ENCODE results near the gene PTPRN2. TPM values are rescaled to one million over a fixed set of nuclear protein-coding genes. Genes with fewer than 3 reads are reported as not detected.
"Not testable (repeated sequence)": the region's sequence is repeated elsewhere in the genome, so short reads cannot be mapped to it uniquely, and the experiment has no call there.

The PTPRN2 gene
- total RNA-seq, 1 donor from 2014 or later = 1.2 TPM

DNA sequence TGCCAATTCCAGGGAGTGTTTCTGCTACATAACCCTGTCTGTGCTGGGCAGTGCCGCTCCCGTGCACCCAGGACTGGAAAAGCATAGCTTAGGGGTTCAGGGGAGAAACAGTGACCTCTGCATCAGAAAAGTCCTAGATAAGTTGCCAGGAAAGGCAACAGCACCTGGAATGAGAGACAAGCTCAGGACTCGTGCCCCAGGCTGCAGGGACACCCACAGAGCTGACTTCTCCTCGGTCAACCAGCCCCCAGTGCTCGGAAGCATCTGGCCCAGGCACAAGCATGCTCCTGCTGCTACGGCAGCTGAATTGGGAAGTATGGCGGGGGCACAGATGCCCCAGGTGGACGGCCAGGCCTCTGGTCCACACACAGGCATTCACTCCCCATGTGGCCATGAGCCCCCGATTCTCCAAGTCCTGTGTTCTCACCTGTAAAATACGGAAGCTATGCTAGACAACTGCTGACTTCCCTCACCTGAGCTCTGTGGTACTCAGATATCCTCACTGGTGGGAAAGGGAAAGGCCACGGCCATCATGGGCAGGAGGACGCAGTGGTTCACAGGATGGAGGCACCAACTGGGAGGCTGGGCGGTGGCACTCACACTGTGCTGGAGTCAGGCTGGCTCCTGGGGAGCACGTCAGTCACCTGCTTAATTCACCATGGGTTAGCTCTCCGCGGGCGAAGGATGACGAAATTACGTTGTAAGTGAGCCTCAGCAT, 220.5 kb downstream of the PTPRN2 start:
- DNase-seq (ENCODE audit: low read depth) = no peak

DNA sequence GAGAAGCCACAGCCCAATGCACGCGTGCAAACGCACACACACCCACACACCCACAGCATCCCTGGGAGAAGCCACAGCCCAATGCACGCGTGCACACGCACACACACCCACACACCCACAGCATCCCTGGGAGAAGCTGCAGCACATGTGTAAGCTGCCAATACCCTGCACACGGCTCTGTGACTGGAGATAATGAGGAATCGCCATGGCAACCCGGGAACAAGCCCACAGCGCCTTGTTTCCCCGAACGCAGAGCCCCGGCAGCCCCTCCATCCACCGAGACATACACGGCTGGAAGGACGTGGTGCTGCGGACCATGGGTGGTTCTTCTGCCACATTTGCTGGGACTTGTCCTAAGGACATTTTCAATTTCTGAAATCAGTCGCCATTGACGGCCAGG, 221.3 kb downstream of the PTPRN2 start:
- DNase-seq (ENCODE audit: low read depth) = no peak

DNA sequence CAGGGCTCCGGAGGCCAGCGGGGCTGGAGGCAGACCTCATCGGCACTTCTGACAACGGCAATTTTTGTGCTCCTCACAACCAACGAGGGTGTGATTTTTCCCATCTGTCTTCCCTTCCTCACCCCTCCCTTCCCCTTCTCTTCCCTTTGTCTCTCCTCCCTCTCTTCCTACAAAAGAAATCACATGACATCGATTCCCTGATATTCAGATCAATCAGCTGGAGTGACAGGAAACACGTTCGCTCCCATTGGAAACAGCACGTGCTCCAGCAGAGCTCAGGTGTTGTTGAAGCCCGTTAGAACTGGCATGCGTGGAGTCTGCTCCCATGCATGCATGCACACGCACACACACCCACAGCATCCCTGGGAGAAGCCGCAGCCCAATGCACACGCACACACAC, 222.4 kb downstream of the PTPRN2 start:
- no peak for DNase-seq (ENCODE audit: low read depth)

DNA sequence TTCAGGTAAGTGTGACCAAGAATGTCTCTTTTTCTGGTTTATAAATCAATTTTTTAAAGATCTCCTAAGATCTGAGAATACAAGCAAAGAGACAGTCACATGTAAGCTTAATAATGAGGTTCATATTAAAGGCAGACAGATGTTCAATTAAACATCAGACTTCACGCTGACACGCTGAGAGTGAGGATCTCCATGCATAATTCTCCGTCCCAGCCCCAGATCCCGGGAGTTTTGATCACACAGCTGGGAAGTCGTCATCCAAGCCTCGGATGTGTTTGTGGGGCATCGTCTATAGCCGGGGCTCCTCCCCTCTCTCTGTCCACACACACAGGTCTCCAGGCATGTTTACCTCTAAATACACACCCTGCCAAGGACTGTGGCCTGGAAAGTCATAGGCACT, 223.2 kb downstream of the PTPRN2 start:
- DNase-seq (ENCODE audit: low read depth) = no peak

DNA sequence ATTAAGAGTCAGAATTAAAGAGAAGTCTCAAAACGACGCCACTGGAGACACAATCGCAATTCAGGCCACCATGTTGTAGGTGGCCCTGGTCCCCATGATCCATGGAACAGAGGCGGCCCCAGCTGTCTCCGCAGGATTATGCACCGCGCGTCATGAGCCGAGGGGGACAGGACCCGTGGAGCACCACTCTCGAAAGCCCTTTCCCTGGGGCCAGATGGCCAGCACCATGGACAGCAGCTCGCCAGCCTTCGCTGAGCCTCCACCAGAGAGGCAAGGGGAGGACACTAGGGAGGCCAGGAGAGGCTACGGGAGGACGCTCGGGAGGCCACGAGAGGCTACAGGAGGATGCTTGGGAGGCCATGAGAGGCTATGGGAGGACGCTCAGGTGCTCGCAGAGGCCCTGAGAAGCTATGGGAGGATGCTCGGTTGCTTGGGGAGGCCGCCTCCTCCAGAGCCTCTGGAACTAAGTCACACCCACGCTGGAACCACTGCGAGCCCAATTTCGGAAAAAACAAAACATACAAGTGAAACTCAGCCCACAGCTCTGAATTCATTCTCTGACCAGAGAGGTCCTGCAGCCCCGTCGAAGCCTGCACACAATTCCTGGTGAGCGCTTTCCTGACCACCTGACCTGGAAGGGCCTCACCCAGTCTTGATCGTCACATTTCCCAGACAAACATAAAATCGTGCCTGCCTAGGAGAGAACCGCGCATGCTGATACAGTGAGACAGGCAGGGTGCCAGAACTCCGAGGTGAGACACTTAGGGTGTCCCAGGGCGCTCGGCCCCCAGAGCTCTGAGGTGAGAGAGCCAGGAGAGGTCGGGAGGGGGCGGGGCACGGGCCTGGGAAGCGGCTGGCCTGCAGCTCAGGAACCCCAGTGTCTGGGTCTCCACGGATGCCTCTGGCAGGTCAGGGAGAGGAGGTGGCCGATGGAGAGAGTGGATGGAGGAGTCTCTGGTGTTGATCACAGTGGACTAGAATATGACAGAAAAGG, 224.4 kb downstream of the PTPRN2 start:
- no peak for DNase-seq (ENCODE audit: low read depth)

DNA sequence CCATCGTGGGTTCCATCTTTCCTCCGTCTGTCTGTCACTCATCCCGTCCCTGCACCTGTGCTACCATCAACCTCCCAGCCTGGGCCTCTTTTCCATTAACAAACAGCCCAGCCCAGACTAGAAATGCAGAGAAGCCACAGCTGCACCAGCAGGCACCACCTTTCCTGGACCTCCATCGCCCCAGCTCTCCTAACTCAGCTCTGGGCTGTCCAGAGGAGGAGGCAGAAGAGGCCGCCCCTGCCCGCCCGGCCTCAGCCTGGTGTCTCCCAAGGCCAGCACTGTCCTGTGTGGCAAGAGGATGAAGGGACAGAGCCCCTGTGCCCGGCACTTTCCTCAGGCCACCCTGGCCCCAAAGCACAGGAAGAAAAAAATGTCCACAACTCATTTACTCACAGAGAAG, 225.6 kb downstream of the PTPRN2 start:
- no peak for DNase-seq (ENCODE audit: low read depth)

DNA sequence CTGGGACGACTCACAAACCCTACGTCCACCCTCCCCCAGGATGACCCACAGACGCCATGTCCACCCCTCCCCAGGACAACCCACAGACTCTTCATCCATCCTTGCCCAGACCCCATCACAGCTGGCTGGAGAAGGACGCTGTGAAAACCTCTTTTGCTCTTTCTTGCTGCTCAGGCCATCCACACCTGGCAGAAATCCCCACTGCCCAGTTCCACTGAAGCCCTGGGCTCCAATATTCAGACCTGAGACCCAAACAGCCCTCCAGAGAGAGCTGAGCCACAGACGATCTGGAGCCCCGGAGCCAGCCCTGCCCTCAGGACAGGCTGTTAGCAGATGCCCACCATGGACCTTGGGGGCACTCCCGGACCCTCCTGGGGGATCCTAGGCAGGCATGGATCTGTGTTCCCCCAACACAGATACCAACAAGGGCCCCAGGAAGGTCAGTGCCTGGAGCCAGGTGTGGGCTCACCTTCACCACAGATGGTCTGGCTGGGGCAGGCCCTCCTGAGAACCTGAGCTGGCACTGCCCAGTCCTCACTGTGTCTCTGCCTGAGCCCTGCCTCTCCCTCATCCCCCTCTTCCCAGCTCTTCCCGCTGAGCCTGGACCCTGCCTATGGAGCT, 226.2 kb downstream of the PTPRN2 start:
- no peak for DNase-seq (ENCODE audit: low read depth)

DNA sequence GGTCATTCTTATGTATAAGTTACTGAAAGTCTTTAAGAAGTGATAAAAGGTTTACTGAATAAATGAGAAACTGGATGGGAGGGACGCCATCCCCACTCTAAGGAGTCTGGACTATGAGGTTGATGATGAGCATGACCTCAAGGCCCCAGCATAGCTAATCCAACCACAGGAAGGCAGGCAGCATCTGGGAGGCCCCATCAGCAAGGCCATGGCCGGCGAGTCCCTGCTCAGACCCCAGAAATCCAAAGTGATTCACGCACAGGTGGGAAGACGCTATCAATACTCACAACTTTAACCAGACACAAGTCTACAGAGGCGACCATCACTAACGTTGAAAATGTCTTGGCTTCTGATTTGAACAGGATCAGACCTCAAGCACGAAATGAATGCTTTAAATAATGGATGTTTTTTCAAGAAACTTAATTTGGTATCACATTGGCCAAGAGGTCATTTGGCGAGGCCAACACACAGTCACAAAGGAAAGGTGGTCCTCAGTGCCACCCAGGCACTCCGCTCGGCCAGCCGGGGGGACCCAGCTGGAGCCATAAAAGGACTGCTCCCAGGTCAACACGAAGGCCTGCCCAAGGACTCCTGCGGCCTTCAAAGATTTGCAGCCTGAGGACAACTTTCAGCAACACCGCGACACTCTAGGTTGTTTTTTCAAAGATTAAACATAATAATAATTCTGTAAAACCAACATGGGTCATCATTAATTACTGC, 228.5 kb downstream of the PTPRN2 start:
- no peak for DNase-seq (ENCODE audit: low read depth)

DNA sequence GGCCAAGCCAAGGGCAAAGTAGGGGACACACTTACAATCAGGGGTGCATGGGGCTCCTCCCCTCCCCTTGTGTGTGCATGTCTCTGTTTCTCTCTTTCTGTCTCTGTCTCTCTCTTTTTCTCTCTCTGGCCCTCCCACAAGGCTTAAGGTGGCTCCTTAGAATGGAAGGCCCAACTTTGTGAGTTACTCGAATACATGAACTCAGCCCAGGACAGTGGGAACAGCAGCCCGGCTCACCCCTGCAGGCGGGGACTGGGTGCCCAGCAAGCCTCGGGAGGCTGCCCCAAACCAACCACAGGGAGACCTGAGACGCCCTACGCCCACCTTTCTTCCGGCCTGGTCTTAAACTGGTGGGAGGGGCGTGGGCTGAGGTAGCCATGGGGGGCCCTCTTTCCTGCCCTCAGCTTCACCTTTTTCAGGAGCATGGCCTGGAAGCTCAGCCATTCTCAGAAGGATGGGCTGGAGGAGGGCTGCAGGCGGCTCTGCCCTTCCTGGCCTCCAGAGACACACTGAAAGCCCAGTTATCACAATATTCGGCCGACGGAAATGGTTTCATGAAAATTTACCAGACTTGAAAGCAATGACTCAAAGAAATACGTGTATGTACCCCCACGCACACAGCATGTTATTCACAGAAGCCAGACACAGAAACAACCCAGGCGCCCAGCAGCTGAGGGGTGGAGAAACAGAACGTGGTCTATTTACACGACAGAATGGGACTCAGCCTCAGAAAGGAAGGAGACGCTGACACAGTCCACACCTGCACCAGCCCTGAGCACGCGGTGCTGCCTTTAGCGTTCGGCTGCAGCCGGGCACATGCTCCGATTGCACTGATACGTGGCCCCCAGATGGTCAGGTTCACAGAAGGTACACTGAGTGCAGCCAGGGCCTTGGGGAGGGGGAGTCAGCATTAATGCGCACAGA, 229.5 kb downstream of the PTPRN2 start:
- DNase-seq (ENCODE audit: low read depth) = no peak

DNA sequence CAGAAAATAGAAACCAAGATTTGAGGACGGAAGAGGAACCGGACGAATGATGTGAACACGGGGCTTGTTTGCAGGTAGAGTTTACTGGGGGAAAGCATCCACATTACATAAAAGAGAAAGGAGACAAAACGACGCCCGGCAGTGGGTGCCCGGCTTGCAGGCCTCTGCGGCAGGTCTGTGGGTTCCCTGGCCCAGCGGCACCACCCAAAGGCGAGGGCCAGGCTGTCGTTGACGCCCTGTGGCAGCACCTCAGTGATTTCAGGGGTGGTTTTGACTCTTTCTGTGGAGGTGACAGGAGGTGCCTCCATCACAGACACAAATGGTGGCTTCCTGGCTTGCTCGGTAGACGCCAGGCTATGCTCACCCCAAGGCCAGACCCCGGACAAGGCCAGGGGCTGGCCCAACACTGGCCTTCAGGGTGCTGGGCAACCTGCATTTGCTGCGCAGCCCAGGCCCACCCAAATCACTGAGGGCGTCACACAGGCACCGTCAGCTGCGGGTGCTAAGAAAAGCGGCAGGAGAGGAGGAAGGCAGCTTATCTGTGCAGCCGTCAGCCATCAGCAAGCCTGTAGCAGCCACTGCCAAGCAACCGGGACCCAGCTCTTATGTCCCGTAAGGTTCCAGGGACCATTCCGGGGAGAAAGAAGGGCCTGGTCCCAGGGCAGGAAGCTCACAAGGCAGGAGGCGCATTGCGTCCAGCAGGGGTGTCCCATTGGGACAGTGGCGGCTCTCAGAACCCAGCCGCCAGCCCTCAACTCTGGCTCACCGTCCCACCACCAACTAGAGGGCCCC, 230.3 kb downstream of the PTPRN2 start:
- no peak for DNase-seq (ENCODE audit: low read depth)

DNA sequence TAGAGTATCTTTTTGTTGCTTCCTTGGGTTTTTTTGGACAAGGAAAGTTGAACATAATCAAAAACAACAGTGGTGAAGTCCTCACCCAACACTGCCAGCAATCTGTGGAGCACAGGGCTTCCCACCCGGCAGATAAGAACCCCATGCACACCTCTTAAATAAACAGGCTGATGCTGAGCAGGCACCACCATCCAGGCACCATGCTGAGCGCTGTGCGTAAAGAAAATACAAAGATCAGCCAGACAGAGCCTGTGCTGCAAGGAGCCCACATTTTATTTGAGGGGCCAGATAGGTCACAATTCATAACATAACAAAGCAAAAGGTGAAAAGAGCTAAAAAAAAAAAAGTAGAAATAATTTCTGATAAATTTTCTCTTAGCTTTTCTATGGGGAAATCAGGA, 231.2 kb downstream of the PTPRN2 start:
- DNase-seq (ENCODE audit: low read depth) = no peak

DNA sequence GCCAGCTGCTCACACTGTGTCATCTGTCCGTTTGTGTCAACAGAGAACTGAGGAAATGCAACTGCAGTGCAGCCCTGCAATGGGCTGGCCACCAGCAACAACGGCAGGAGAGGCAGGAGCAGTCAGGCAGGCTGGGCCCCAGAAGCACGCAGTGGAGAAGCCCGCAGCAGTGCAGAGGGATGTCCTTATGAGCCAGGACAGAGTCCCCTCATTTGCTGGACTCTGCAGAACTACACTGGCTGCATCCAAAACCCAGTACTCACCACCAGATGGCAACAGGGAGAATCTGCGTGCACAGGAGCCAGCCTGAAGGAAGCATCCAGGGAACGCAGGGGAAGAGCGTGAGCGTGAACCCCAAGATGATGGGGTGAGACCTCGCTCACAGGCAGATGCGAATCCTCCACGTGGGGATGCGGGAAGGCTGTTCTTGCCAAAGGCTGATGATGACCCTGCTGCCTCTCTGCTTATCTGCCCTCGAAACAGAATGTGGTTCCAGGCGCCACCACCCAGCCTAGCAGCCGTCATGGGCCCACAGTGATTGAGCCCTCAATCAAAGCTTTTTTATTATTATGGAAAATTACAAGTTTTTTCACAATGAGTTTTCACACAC, 232.1 kb downstream of the PTPRN2 start:
- no peak for DNase-seq (ENCODE audit: low read depth)

DNA sequence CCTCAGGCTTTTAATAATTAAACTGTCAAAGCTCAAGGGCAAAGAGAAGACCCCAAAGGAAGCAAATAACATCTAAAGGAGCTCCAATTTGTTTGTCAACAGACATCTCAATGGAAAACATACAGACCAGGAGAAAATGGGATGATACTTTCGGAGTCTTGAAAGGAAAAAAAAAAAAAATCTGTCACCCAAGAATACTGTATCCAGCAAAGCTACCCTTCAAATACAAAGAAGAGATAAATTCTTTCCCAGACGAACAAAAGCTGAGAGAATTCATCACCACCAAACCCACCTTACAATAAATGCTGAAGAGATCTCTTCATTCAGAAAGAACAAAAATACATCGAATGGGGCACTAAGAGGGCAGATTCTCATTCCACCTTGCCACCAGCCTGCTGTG, 232.8 kb downstream of the PTPRN2 start:
- DNase-seq (ENCODE audit: low read depth) = no peak

DNA sequence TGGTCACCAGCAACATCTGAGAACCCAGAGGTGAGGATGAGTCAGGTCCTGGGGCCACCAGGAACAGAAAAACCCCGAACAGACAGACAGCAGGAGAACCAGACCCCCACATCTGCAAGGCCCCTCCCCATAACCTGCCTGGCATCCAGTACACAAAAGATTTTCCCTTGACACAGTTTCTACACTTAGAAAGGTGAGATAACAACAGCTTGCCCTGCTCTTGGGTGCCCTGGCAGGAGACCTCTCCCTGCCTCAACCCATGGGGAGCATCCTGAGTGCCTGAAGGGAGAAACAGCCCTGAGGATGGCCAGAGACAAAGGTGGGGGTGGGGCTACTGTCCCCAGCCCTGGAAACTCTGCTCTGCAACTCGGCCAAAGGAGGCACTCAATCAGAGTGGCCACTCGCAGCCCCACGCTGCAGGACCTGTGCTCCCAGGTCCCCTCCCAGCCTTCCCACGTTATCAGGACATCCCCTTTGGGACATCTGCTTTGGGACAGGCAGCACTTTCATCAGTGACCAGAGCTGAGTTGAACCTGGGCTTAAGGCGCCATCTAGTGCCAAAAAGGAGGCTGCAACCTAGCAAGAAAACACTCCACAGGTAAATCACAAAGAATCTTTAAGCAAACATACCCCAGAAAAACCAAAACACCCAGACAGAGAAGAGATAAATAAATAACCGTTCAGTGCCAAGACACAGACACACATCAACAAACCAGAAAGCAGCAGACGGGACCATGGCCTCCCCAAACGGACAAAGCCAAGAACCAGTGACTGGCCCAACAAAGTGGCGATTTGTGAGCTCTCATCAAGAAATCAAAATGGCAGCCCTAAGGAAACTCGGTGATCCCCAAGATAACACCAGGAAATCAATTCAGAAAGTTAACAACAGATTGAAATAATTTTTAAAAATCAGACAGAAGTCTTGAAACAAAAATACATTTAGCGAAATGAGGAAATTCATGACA, 233.7 kb downstream of the PTPRN2 start:
- DNase-seq (ENCODE audit: low read depth) = no peak

DNA sequence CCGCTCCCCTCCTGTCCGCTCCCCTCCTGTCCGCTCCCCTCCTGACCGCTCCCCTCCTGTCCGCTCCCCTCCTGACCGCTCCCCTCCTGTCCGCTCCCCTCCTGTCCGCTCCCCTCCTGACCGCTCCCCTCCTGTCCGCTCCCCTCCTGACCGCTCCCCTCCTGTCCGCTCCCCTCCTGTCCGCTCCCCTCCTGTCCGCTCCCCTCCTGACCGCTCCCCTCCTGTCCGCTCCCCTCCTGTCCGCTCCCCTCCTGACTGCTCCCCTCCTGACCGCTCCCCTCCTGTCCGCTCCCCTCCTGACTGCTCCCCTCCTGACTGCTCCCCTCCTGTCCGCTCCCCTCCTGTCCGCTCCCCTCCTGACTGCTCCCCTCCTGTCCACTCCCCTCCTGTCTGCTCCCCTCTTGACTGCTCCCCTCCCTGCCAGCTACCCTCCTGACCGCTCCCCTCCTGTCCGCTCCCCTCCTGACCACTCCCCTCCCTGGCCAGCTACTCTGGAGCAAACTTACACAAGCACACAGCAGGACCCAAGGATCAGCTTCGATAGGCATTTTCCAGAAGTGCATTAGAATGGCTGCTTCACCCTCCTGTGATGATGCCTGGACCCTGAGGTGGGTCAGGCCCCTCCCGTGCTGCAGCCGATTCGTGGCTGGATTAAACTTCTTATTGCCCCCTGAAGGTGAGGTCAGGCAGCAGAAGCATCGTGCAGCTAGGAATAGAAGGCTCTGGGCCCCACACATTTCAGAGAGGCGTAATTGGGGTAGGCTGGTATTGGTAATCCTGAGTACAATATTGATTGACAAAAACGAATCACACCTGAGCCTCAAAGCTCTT, 235.5 kb downstream of the PTPRN2 start:
- not testable (repeated sequence) for DNase-seq (ENCODE audit: low read depth)

DNA sequence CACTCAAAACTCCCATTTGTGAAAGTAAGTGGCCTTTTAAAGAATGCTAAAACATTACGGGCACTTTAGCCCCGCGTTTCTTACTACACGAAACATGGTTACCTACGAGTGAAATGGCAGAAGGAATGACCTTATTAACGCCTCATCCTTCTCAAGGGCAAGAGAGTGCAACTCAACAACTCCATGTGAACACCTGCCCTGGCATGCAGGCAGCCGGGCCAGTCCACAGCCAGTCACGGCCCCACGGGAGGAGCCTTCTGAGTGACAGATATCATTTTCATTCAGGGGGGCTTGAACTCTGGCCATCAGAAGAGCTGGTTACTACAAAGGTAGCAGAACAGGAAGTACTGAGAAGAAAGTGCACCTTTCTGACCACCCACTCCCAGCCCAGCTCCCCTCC, 236.1 kb downstream of the PTPRN2 start:
- DNase-seq (ENCODE audit: low read depth) = no peak

DNA sequence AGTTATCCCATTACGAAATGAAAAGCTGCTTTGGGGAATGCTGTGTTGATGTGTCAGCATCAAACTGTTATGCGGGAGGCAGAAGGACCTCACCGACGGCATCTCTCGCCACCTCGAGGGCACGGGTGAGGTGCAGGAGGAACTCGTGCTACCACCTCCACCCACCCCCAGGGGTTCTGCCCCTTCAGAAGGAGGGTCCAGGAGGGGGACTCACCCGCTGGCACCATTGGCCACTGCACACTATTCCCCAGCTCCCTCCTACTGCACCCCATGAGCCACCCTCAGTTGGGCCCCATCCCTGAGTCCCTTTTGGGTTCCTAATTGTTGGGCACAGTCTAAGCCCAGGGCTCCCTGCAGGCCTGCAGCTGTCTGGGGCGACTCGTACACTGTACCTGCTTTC, 236.6 kb downstream of the PTPRN2 start:
- no peak for DNase-seq (ENCODE audit: low read depth)
